Muscle of leg (tissue), 11 donors: ENCODE data around the gene AKAP12. TPM values are rescaled to one million over a fixed set of nuclear protein-coding genes. Genes with fewer than 3 reads are reported as not detected.
A peak's percentile ranks its signal among the peaks of the same experiment; 100 is the strongest.

Source experiments
- DNase-seq: peaks from one replicate; pipeline ENCODE4 v3.0.0; 2013
- H3K27ac ChIP-seq: one replicate; pipeline ENCODE4 v1.5.1; 2013; ENCODE audit warnings: mild to moderate bottlenecking, low read length, control low read depth
- H3K27me3 ChIP-seq: one replicate; pipeline ENCODE4 v1.6.1; 2013; ENCODE audit warnings: low read length; ENCODE audit not compliant: control insufficient read depth, insufficient read depth
- H3K36me3 ChIP-seq: one replicate; pipeline ENCODE4 v1.6.1; 2013; ENCODE audit warnings: low read length; ENCODE audit not compliant: control insufficient read depth, insufficient read depth
- H3K4me1 ChIP-seq: one replicate; pipeline ENCODE4 v1.6.1; 2013; ENCODE audit warnings: low read length; ENCODE audit not compliant: control insufficient read depth, insufficient read depth
- H3K4me3 ChIP-seq: one replicate; pipeline ENCODE4 v1.5.1; 2013; ENCODE audit warnings: low read length, control low read depth
- H3K9me3 ChIP-seq: replicated peaks from 2 replicates; pipeline ENCODE4 v1.6.1; 2013; ENCODE audit warnings: low read depth, low read length; ENCODE audit not compliant: control insufficient read depth
- WGBS: methylation state at CpG from one replicate; pipeline ENCODE4 v1.1.5; 2013; ENCODE audit warnings: missing lambda C conversion rate; ENCODE audit not compliant: insufficient coverage; 5-methylcytosine and 5-hydroxymethylcytosine counted together
- polyA plus RNA-seq, 8 donors: library from polyadenylated mRNA; unstranded; fragments of 120-200 nt; gene quantifications; one replicate each; pipeline versions ENCODE4 v1.2.1 to v1.2.3, GENCODE V29; 2013; ENCODE audit warnings: inconsistent platforms in 1 of 8, low replicate concordance in 1 of 8; ENCODE audit not compliant: insufficient read length in 8 of 8, insufficient read depth in 1 of 8
- total RNA-seq: library from RNA; stranded (reverse); fragments of 120-200 nt; gene quantifications from one replicate; pipeline ENCODE4 v1.2.4, GENCODE V29; 2013

The AKAP12 gene
- total and polyA plus RNA-seq, 9 donors: 73.2 to 160 (median 123) TPM

- no peak for DNase-seq
- H3K27me3 ChIP-seq: no peaks in the 10 kb centered on the region
- no peak overlapping the region for H3K27ac ChIP-seq
- 94% methylated on average over 3 of the region's 4 CpGs for WGBS
- H3K4me3 ChIP-seq: no peak overlapping the region
- no peaks in the 10 kb centered on the region for H3K9me3 ChIP-seq
- no peaks in the 10 kb centered on the region for H3K36me3 ChIP-seq
- no peaks in the 10 kb centered on the region for H3K4me1 ChIP-seq
Observed at GRCh38 chr6:151230277-151230577, 9.5 kb upstream of the AKAP12 start.

- no peaks in the 10 kb centered on the region for H3K27me3 ChIP-seq
- no peak for DNase-seq
- H3K36me3 ChIP-seq: no peaks in the 10 kb centered on the region
- H3K4me1 ChIP-seq: no peaks in the 10 kb centered on the region
- WGBS: no CpG with 5 or more reads among the region's 1 CpG
- H3K4me3 ChIP-seq: no peak overlapping the region
- no peak overlapping the region for H3K27ac ChIP-seq
- no peaks in the 10 kb centered on the region for H3K9me3 ChIP-seq
Observed at GRCh38 chr6:151232899-151233298, 6.9 kb upstream of the AKAP12 start.

DNA sequence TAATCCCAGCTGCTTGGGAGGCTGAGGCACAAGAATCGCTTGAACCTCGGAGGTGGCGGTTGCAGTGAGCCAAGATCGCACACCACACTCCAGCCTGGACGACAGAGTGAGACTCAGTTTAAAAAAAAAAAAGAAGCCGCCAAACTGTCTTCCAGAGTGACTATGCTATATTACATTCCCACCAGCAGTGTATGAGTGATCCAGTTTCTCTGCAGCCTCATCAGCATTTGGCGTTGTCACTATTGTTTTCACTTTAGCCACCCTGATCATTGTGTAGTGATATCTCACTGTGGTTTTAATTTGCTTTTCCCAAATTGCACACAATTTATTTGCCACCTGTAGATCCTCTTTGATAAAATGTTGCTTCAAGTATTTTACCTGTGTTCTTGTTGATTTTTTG lies 6.0 kb upstream of the AKAP12 start:
- no peak overlapping the region for H3K4me3 ChIP-seq
- no peaks in the 10 kb centered on the region for H3K4me1 ChIP-seq
- H3K27ac ChIP-seq: no peak overlapping the region
- no peaks in the 10 kb centered on the region for H3K36me3 ChIP-seq
- no peak for DNase-seq
- H3K27me3 ChIP-seq: no peaks in the 10 kb centered on the region
- WGBS: 86% methylated on average over 4 of the region's 7 CpGs
- no peaks in the 10 kb centered on the region for H3K9me3 ChIP-seq

DNA sequence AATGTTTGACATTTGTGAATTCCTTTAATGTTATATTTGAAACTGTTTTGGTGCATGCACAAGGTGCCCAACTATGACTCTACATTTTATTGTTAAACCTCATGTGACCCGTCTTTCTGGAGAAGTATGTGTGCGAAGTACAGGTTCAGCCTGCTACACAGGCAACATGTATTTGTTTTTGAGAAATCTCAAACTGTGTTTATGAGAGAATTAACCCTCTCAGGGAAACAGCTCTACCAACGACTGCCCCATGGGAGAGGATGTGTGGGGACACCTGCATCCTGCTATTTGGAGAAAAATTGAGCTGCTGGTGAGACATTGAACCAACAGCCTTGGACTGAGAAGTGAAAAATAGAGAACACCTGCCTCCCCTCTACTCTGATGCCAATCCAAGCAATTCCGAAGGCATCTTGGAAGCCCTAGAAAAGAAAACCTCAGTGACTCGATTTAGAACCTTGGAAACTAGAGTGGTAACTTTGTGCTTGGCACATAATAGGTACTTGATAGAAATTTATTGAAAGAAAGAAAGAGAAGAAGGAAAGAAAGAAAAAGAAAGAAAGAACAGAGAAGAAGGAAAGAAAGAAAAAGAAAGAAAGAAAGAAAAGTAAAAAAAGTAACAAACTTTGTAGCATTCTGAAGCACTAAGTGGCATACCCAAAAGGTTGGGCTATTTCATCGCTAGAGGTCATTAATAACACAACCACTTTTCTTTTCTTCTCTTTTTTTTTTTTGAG lies 2.9 kb upstream of the AKAP12 start:
- Histone ChIP-seq H3K36me3 (no peaks in the 10 kb centered on the region), H3K27ac (no peak overlapping the region), H3K4me1 (peaks cover 8% of the 10 kb centered on the region), H3K27me3 (peaks cover 3% of the 10 kb centered on the region), H3K4me3 (no peak overlapping the region), H3K9me3 (no peaks in the 10 kb centered on the region)
- no peak for DNase-seq
- WGBS: 100% methylated on average over 1 of the region's 6 CpGs

DNA sequence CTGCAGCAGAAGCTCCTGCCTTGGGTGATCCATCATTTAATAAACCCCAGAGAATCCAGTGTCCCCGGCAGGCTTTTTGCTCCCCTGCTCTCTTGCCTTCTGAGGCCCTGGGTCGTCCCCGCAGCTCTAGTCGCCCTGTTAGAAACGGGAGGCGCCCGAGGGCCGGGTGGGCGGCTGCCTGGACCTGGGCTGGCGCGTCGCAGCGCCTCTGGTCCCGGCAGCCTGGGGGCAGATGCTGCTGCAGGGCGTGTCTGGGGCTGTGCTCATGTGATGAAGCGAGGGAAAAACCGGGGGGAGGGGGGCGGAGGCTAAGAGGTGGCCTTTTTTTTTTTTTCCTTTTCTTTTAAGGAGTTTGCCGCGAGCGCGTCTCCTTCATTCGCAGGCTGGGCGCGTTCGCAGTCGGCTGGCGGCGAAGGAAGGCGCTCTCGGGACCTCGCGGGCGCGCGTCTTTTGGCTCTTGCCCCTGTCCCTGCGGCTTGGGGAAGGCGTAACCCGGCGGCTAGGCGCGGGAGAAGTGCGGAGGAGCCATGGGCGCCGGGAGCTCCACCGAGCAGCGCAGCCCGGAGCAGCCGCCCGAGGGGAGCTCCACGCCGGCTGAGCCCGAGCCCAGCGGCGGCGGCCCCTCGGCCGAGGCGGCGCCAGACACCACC lies 394 bp downstream of the AKAP12 start:
- under 1% methylated on average over 54 of the region's 60 CpGs for WGBS
- Histone ChIP-seq H3K4me3 (peak overlapping the region; percentile 66), H3K27me3 (peaks cover 3% of the 10 kb centered on the region), H3K9me3 (no peaks in the 10 kb centered on the region), H3K27ac (peak overlapping the region; percentile 93), H3K4me1 (peaks cover 13% of the 10 kb centered on the region), H3K36me3 (no peaks in the 10 kb centered on the region)
- peak; percentile 96 for DNase-seq

GRCh38 chr6:151240791-151241642 lies 1.2 kb downstream of the AKAP12 start:
- Histone ChIP-seq H3K36me3 (no peaks in the 10 kb centered on the region), H3K4me3 (peak overlapping the region; percentile 66), H3K9me3 (no peaks in the 10 kb centered on the region), H3K27ac (peak overlapping the region; percentile 80), H3K27me3 (peaks cover 3% of the 10 kb centered on the region), H3K4me1 (peaks cover 13% of the 10 kb centered on the region)
- peak; percentile 73 for DNase-seq
- under 1% methylated on average over 63 of the region's 68 CpGs for WGBS

DNA sequence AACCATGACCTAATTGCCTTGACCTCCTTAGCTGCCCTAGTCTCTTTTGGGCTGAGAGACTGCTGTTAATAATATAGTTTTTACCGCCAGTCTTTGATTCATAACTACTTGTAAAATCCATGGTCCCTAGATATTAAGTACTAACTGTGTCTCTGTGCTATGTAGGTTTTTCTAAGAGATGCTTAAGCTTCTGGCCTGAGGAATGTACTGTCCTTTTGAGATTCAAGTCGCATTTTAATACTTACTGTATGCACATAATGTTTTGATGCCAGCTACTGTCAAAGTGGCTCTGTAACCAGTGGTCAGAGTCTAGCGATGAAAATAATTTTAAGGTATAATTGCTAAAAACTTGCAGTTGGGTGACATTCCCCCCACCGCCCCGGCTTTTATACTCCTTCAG lies 2.1 kb downstream of the AKAP12 start:
- DNase-seq: no peak
- H3K36me3 ChIP-seq: no peaks in the 10 kb centered on the region

DNA sequence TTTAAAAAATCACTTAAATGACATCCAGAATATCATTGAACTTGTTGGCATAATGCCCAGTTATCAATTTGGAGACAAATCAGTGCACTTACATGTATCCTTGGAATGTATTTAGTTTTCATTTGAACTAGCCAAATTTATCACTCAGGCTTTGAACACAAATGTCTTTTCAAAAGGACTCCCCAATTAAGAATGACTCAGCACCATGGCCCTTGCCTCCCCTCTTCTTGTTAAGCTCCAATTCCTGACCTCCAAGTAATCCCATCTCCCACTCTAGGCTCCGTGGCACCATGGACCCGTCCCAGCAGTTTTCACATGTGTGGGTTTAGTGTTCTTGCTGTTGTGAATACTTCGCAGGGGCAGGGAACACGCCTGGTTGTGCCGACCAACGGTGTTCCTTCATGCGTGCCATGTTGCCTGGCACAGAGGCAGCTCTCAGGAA lies 2.7 kb downstream of the AKAP12 start:
- H3K36me3 ChIP-seq: no peaks in the 10 kb centered on the region
- DNase-seq: peak; percentile 41
- no CpG with 5 or more reads among the region's 7 CpGs for WGBS
- H3K27me3 ChIP-seq: peaks cover 3% of the 10 kb centered on the region
- no peak overlapping the region for H3K27ac ChIP-seq
- peaks cover 13% of the 10 kb centered on the region for H3K4me1 ChIP-seq
- no peaks in the 10 kb centered on the region for H3K9me3 ChIP-seq
- peak overlapping the region; percentile 66 for H3K4me3 ChIP-seq

More for the DNA sequence above, 2.1 kb downstream of the AKAP12 start:
- Histone ChIP-seq H3K4me1 (peaks cover 13% of the 10 kb centered on the region), H3K27me3 (peaks cover 3% of the 10 kb centered on the region), H3K9me3 (no peaks in the 10 kb centered on the region), H3K27ac (peak overlapping the region; percentile 13), H3K4me3 (peak overlapping the region; percentile 66)
- no CpG with 5 or more reads among the region's 5 CpGs for WGBS

GRCh38 chr6:151243481-151243880 lies 3.7 kb downstream of the AKAP12 start:
- DNase-seq: no peak
- H3K9me3 ChIP-seq: no peaks in the 10 kb centered on the region
- no peaks in the 10 kb centered on the region for H3K36me3 ChIP-seq
- H3K27me3 ChIP-seq: peaks cover 3% of the 10 kb centered on the region
- no CpG with 5 or more reads among the region's 5 CpGs for WGBS
- no peak overlapping the region for H3K27ac ChIP-seq
- no peak overlapping the region for H3K4me3 ChIP-seq
- peaks cover 16% of the 10 kb centered on the region for H3K4me1 ChIP-seq

DNA sequence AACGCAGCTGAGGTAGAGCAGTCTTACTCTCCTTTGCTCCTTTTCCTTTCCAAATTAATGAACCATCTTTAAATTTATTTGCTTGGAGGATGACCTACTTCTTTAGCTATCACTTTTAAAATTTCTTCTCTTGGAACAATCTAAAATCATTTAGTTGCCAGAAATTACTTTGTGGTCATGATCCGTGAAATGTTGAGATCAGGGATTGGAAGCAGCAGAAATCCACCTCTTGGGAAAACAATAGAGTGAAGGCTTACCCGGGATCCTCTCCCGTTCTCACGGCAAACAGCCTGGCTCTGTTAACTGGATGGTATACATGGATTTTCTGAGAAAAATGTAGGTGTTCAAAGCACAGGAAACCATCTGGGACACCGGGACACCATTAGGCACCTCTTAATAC lies 7.7 kb downstream of the AKAP12 start:
- Histone ChIP-seq H3K27ac (no peak overlapping the region), H3K4me1 (peaks cover 4% of the 10 kb centered on the region), H3K4me3 (no peak overlapping the region), H3K27me3 (no peaks in the 10 kb centered on the region), H3K36me3 (no peaks in the 10 kb centered on the region), H3K9me3 (no peaks in the 10 kb centered on the region)
- peak; percentile 52 for DNase-seq
- WGBS: 65% methylated on average over 4 of the region's 6 CpGs
